Breast epithelium (tissue), 4 donors: ENCODE data around the gene ABHD12B. TPM values are rescaled to one million over a fixed set of nuclear protein-coding genes. Genes with fewer than 3 reads are reported as not detected.

Experiments
- DNase-seq, 2 donors: peaks; one replicate each; pipeline ENCODE4 v3.0.0-alpha.2; 2019; ENCODE audit warnings: low spot score in 2 of 2
- H3K27ac ChIP-seq, 2 donors: fragments of 200-600 bp; sonication (generic) in 1 of 2; one replicate each; pipeline ENCODE4 v1.5.1; 2016 to 2019; ENCODE audit warnings: mild to moderate bottlenecking in 1 of 2
- H3K27me3 ChIP-seq, 2 donors: fragments of 200-600 bp; sonication (generic) in 1 of 2; one replicate each; pipeline versions ENCODE4 v1.5.1 to v1.6.0; 2017 to 2019; ENCODE audit warnings: control low read depth in 1 of 2, mild to moderate bottlenecking in 1 of 2
- H3K36me3 ChIP-seq: fragments of 200-600 bp; one replicate; pipeline ENCODE4 v1.5.1; 2019
- H3K4me1 ChIP-seq, 2 donors: fragments of 200-600 bp; sonication (generic); one replicate each; pipeline ENCODE4 v1.5.1; 2016 to 2019; ENCODE audit warnings: control low read depth in 1 of 2
- H3K4me3 ChIP-seq, 3 donors: fragments of 200-600 bp; sonication (generic); 1 replicate in 2 of 3; 2 replicates in 1 of 3; pipeline ENCODE4 v1.5.1; 2016 to 2019; ENCODE audit warnings: mild to moderate bottlenecking in 3 of 3, moderate library complexity in 2 of 3
- H3K9me3 ChIP-seq, 2 donors: fragments of 200-600 bp; sonication (generic) in 1 of 2; one replicate each; pipeline ENCODE4 v1.5.1; 2016 to 2019; ENCODE audit warnings: control low read depth in 1 of 2
- CTCF ChIP-seq, 3 donors: fragments of 450-650 bp; IDR thresholded peaks; one replicate each; pipeline ENCODE4 v1.5.1; 2016 to 2017; ENCODE audit warnings: antibody characterized with exemption in 3 of 3, mild to moderate bottlenecking in 3 of 3, moderate library complexity in 3 of 3
- POLR2A ChIP-seq: fragments of 450-650 bp; IDR thresholded peaks from one replicate; pipeline ENCODE4 v1.6.1; 2016; ENCODE audit warnings: antibody characterized with exemption, mild to moderate bottlenecking, moderate library complexity
- POLR2AphosphoS5 ChIP-seq, 3 donors: sonication (generic); formaldehyde crosslinking; IDR thresholded peaks; one replicate each; pipeline ENCODE4 v1.6.1; 2017; ENCODE audit warnings: antibody characterized with exemption in 3 of 3
- intact Hi-C: fragments of 100-400 bp; cut with DNase I; formaldehyde crosslinking; loops from one replicate; pipeline ENCODE4 v1.15.1; 2023; ENCODE audit warnings: low total_unique reads
- total RNA-seq, 3 donors: library from RNA; depleted of rRNA; stranded (reverse); fragments of >200 nt; gene quantifications; one replicate each; pipeline ENCODE4 v1.1.0, GENCODE V29; 2016

ABHD12B gene
- total RNA-seq, 3 donors from 2014 or later = not detected

DNA sequence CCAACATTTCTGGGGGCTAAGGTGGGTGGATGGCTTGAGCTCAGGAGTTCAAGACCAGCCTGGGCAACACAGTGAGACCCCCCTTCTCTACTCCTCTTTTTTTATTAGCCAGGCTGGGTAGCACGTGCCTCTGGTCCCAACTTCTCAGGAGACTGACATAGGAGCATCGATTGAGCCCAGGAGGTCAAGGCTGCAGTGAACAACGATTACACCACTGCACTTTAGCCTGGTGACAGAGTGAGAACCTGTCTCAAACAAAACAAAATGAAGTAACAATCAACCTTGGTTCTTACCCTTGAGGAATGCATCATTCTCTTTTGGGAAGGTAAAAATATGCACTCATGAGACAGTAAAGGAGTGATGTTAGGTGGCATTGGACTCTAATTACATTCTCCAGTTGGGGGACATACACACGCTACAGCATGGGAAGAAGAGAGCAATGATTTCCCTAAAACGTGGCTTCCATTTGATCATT is 37.0 kb upstream of the ABHD12B start:
- Histone ChIP-seq H3K27me3 (no peaks in the 10 kb centered on the region), H3K9me3 (no peaks in the 10 kb centered on the region), H3K4me3 (no peak overlapping the region), H3K27ac (no peak overlapping the region), H3K4me1 (no peaks in the 10 kb centered on the region), H3K36me3 (no peaks in the 10 kb centered on the region)
- no peak for TF ChIP-seq CTCF (IDR thresholded peaks at IDR 0.05)
- TF ChIP-seq POLR2A = no peak
- no peak for TF ChIP-seq POLR2AphosphoS5 (IDR thresholded peaks at IDR 0.05)
- intact Hi-C loops = no loop called here
- DNase-seq = no peak

DNA sequence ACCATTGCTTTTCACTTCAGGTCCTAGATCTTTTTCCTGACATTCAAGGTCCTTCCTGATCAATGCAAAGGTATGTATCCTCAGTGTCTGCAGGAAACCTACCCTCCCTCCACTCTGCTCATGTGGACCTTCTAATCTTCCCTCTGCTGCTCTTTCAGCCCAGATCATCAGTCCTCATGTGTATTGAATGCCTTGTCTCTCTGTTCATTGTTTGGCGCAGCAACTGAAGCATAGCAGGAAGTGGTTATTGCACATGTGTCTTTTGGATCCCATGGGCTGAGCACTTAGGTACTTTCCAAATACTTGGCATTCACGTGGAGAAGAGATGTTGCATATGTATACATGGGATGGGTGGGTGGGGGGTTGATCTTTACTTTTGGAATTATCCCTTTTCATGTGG is 36.6 kb upstream of the ABHD12B start:
- H3K4me1 ChIP-seq = no peaks in the 10 kb centered on the region
- no peaks in the 10 kb centered on the region for H3K9me3 ChIP-seq
- H3K4me3 ChIP-seq = no peak overlapping the region
- no peaks in the 10 kb centered on the region for H3K27me3 ChIP-seq
- no peak for TF ChIP-seq POLR2AphosphoS5 (IDR thresholded peaks at IDR 0.05)
- no peak for TF ChIP-seq POLR2A
- TF ChIP-seq CTCF (IDR thresholded peaks at IDR 0.05) = no peak
- H3K27ac ChIP-seq = no peak overlapping the region
- intact Hi-C loops = no loop called here
- no peak for DNase-seq
- no peaks in the 10 kb centered on the region for H3K36me3 ChIP-seq

GRCh38 chr14:50836515-50836914 is 35.3 kb upstream of the ABHD12B start:
- Histone ChIP-seq H3K27ac (no peak overlapping the region), H3K4me1 (no peaks in the 10 kb centered on the region), H3K27me3 (no peaks in the 10 kb centered on the region), H3K4me3 (no peak overlapping the region), H3K9me3 (no peaks in the 10 kb centered on the region), H3K36me3 (no peaks in the 10 kb centered on the region)
- TF ChIP-seq POLR2A = no peak
- no peak for TF ChIP-seq POLR2AphosphoS5 (IDR thresholded peaks at IDR 0.05)
- TF ChIP-seq CTCF (IDR thresholded peaks at IDR 0.05) = no peak
- intact Hi-C loops = no loop called here
- DNase-seq = no peak

GRCh38 chr14:50837271-50837670 is 34.6 kb upstream of the ABHD12B start:
- DNase-seq = no peak
- H3K27me3 ChIP-seq = no peaks in the 10 kb centered on the region
- H3K27ac ChIP-seq = no peak overlapping the region
- H3K9me3 ChIP-seq = no peaks in the 10 kb centered on the region
- intact Hi-C loops = no loop called here
- H3K4me1 ChIP-seq = no peaks in the 10 kb centered on the region
- no peaks in the 10 kb centered on the region for H3K36me3 ChIP-seq
- TF ChIP-seq CTCF (IDR thresholded peaks at IDR 0.05) (no peak), POLR2AphosphoS5 (IDR thresholded peaks at IDR 0.05) (no peak), POLR2A (no peak)
- no peak overlapping the region for H3K4me3 ChIP-seq

DNA sequence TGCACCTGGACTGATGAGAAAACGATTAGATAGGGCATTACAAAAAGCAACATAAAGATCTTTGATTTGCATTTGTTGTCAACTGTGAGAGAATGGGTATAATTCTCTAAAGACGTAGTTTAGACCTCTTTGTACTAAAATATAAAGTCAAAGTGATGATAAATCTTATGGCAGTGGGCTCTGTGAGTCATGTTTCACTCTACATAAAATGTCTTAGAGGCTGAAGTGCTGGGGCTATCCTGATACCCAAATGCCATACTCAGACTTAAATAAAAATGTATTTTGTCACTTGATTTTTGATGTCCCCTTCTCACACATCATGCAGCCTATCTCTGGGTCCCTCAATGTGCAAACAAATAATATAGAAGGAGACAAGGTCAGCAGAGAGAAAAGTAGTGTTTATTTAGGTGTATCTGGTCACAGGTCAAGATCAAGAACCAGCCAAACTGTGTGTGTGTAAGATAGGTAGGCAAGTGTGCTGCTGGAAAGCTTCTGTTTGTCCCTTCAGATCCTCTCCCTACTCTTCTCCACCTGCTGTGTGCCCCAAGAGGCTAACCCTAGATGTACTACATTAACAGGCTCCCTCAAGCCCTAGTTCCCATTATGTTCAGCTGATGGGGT is 33.9 kb upstream of the ABHD12B start:
- TF ChIP-seq POLR2A (no peak), CTCF (IDR thresholded peaks at IDR 0.05) (no peak), POLR2AphosphoS5 (IDR thresholded peaks at IDR 0.05) (no peak)
- Histone ChIP-seq H3K27me3 (no peaks in the 10 kb centered on the region), H3K27ac (no peak overlapping the region), H3K36me3 (no peaks in the 10 kb centered on the region), H3K4me3 (no peak overlapping the region), H3K9me3 (no peaks in the 10 kb centered on the region), H3K4me1 (no peaks in the 10 kb centered on the region)
- intact Hi-C loops = no loop called here
- no peak for DNase-seq
